Measurements from ENCODE around the gene MACO1. TPM values are rescaled to one million over a fixed set of nuclear protein-coding genes. Genes with fewer than 3 reads are reported as not detected.

Gene MACO1
- total RNA-seq, 1 experiment from 2014 or later = 16.3 TPM

DNA sequence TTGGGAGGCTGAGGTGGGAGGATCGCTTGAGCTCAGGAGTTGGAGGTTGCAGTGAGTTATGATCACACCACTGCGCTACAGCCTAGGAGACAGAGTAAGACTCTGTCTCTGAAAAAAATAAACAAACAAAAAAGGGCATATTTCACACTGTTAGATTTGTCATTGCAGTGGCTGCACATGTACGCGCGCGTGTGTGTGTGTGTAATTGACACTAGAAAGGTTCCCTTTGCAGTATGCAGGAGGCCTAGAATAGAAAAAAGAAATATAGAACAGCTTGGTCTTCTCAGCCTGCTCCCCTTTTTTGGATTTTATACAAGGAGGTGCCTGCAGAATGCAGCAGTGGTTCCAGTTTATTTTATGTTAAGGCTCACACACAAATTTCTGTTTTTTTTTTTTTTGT is 8.6 kb downstream of the MACO1 start:
- no peak overlapping the region for H2BK20ac ChIP-seq (ENCODE audit: low read depth, low read length, poor library complexity, severe bottlenecking)
- no CpG with 5 or more reads among the region's 6 CpGs for WGBS (ENCODE audit: extremely low coverage, insufficient read length, low lambda C conversion rate)
- no peak overlapping the region for H4K5ac ChIP-seq (ENCODE audit: insufficient read length, low read depth, low read length)
- no peaks in the 10 kb centered on the region for H4K20me1 ChIP-seq (ENCODE audit: control insufficient read depth, insufficient read depth, insufficient read length)
- H3K23me2 ChIP-seq (ENCODE audit: insufficient read length, low read depth, low read length, poor library complexity, severe bottlenecking) = no peaks in the 10 kb centered on the region
- no peak overlapping the region for H4K8ac ChIP-seq (replicated peaks; ENCODE audit: insufficient read length, low read depth, low read length)
- H3K9ac ChIP-seq (ENCODE audit: extremely low read depth, insufficient read length, low read length) = no peak overlapping the region
- Mint-ChIP-seq H3K27ac (no peak overlapping the region), H3K9me3 (no peaks in the 10 kb centered on the region), H3K4me1 (peaks cover 0 to 4% of the 10 kb centered on the region in 2 experiments; a peak in 1 of 4 replicates), H3K27me3 (ENCODE audit: low read depth) (no peaks in the 10 kb centered on the region), H3K36me3 (ENCODE audit: insufficient read depth in 1 of 3, low read depth in 3 of 3) (no peaks in the 10 kb centered on the region), H3K4me3 (no peak overlapping the region)
- no peaks in the 10 kb centered on the region for H3K4me1 ChIP-seq (ENCODE audit: insufficient read depth, low read length)
- H2BK120ac ChIP-seq (ENCODE audit: low read depth, low read length, poor library complexity, severe bottlenecking) = no peak overlapping the region
- H3K27ac ChIP-seq (ENCODE audit: insufficient read length, low read depth, low read length) = no peak overlapping the region
- H3K9me3 ChIP-seq (ENCODE audit: control insufficient read depth, low read depth, low read length) = no peaks in the 10 kb centered on the region
- no peak overlapping the region for H2AK5ac ChIP-seq (ENCODE audit: insufficient read length, low read length)
- no peak overlapping the region for H3K23ac ChIP-seq (ENCODE audit: insufficient read length, low read depth, low read length)
- H3K14ac ChIP-seq (ENCODE audit: insufficient read depth, low read length) = no peak overlapping the region
- DNase-seq = no peak
- H3K4ac ChIP-seq (ENCODE audit: low read depth, low read length) = no peak overlapping the region
- no peak overlapping the region for H4K91ac ChIP-seq (ENCODE audit: insufficient read length, low read depth, low read length)
- no peak overlapping the region for H3T11ph ChIP-seq (ENCODE audit: low read length)
- H2BK12ac ChIP-seq (ENCODE audit: insufficient read length, low read depth, low read length) = no peak overlapping the region
- no peak overlapping the region for H3K4me2 ChIP-seq (ENCODE audit: insufficient read depth, insufficient read length, low read length)
- H2BK15ac ChIP-seq (ENCODE audit: low read depth, low read length) = no peak overlapping the region
- TF ChIP-seq, protein P1, sequence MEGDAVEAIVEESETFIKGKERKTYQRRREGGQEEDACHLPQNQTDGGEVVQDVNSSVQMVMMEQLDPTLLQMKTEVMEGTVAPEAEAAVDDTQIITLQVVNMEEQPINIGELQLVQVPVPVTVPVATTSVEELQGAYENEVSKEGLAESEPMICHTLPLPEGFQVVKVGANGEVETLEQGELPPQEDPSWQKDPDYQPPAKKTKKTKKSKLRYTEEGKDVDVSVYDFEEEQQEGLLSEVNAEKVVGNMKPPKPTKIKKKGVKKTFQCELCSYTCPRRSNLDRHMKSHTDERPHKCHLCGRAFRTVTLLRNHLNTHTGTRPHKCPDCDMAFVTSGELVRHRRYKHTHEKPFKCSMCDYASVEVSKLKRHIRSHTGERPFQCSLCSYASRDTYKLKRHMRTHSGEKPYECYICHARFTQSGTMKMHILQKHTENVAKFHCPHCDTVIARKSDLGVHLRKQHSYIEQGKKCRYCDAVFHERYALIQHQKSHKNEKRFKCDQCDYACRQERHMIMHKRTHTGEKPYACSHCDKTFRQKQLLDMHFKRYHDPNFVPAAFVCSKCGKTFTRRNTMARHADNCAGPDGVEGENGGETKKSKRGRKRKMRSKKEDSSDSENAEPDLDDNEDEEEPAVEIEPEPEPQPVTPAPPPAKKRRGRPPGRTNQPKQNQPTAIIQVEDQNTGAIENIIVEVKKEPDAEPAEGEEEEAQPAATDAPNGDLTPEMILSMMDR (conservative IDR thresholded peaks at IDR 0.05) = no peak
- no peak overlapping the region for H3K18ac ChIP-seq (ENCODE audit: insufficient read length, low read depth, low read length)
- no peaks in the 10 kb centered on the region for H3K79me2 ChIP-seq (ENCODE audit: insufficient read depth, low read length)
- no peak overlapping the region for H3K56ac ChIP-seq (ENCODE audit: insufficient read length, low read depth, low read length)
- H3K27me3 ChIP-seq (ENCODE audit: insufficient read depth, low read length) = no peaks in the 10 kb centered on the region
- H2AFZ ChIP-seq (ENCODE audit: low read length) = no peak overlapping the region
- peaks cover 3% of the 10 kb centered on the region for H3K79me1 ChIP-seq (ENCODE audit: insufficient read depth, low read depth, low read length, poor library complexity, severe bottlenecking)
- no peak overlapping the region for H2BK5ac ChIP-seq (ENCODE audit: insufficient read length, low read length)
